Astrocyte of the cerebellum (primary cell): Measurements from ENCODE around the gene TMEM132C.

Experiments
- DNase-seq: peaks from one replicate; pipeline ENCODE4 v3.0.0-alpha.2; 2011; ENCODE audit warnings: low read depth
- H3K4me3 ChIP-seq: 2 replicates; pipeline ENCODE4 v1.5.1; 2011; ENCODE audit warnings: mild to moderate bottlenecking, low read depth, low read length, moderate library complexity
- CTCF ChIP-seq: IDR thresholded peaks from 2 replicates; pipeline ENCODE4 v1.5.1; 2012; ENCODE audit warnings: low read length, low read depth, moderate library complexity, mild to moderate bottlenecking; ENCODE audit errors: missing control alignments
- in situ Hi-C: cut with HindIII; loops from 2 replicates; pipeline ENCODE4 v1.10.0; 2017; ENCODE audit warnings: low sequenced_read_pairs

TMEM132C gene

GRCh38 chr12:128661226-128661569, 394.2 kb downstream of the TMEM132C start:
- no peak overlapping the region for H3K4me3 ChIP-seq
- no peak for TF ChIP-seq CTCF
- in situ Hi-C loops, result no loop called here
- no peak for DNase-seq

GRCh38 chr12:128662101-128662500, 395.1 kb downstream of the TMEM132C start:
- in situ Hi-C loops, result no loop called here
- no peak for TF ChIP-seq CTCF
- no peak overlapping the region for H3K4me3 ChIP-seq
- no peak for DNase-seq

GRCh38 chr12:128664501-128664900, 397.5 kb downstream of the TMEM132C start:
- in situ Hi-C loops, result no loop called here
- no peak for TF ChIP-seq CTCF
- H3K4me3 ChIP-seq, result no peak overlapping the region
- DNase-seq, result no peak

GRCh38 chr12:128667193-128667592, 400.2 kb downstream of the TMEM132C start:
- DNase-seq, result no peak
- TF ChIP-seq CTCF, result no peak
- no peak overlapping the region for H3K4me3 ChIP-seq
- in situ Hi-C loops, result no loop called here

- TF ChIP-seq CTCF, result no peak
- in situ Hi-C loops, result no loop called here
- no peak overlapping the region for H3K4me3 ChIP-seq
- no peak for DNase-seq
Observed at GRCh38 chr12:128671528-128672042, 404.6 kb downstream of the TMEM132C start.

- DNase-seq, result no peak
- H3K4me3 ChIP-seq, result no peak overlapping the region
- in situ Hi-C loops, result no loop called here
- no peak for TF ChIP-seq CTCF
Observed at GRCh38 chr12:128672428-128672827, 405.5 kb downstream of the TMEM132C start.

GRCh38 chr12:128672893-128673292, 405.9 kb downstream of the TMEM132C start:
- DNase-seq, result no peak
- no peak for TF ChIP-seq CTCF
- H3K4me3 ChIP-seq, result no peak overlapping the region
- in situ Hi-C loops, result no loop called here
